HG02885 (cell line): ENCODE results near the gene RBMXL3.

Experiments used
- ATAC-seq: cut with Tn5 transposase; IDR thresholded peaks from one replicate; pipeline ENCODE4 v1.9.1; 2021; ENCODE audit warnings: mild to moderate bottlenecking; ENCODE audit not compliant: unreplicated experiment, poor library complexity

The RBMXL3 gene

GRCh38 chrX:115232933-115233496, 43.8 kb downstream of the RBMXL3 start:
- ATAC-seq, result no peak

GRCh38 chrX:115233497-115234455, 44.6 kb downstream of the RBMXL3 start, which contains the start of gene LRCH2:
Gene LRCH2, minus strand, starts transcription at chrX:115234096. Its CDS starts 55 bp downstream, at chrX:115234041.
- ATAC-seq, result no peak

GRCh38 chrX:115234461-115234860, 45.3 kb downstream of the RBMXL3 start:
- no peak for ATAC-seq

- ATAC-seq, result no peak
Observed at GRCh38 chrX:115236560-115236959, 47.4 kb downstream of the RBMXL3 start.

GRCh38 chrX:115237056-115237455, 47.8 kb downstream of the RBMXL3 start:
- ATAC-seq, result no peak
